A549 (cell line): Measurements from ENCODE around the gene ROBO3. TPM values are rescaled to one million over a fixed set of nuclear protein-coding genes. Genes with fewer than 3 reads are reported as not detected.

Source experiments
- ATAC-seq, 2 experiments: fragments of 200-7000 bp in 1 of 2; fragments of >200 bp in 1 of 2; cut with Nextera tagmentation in 1 of 2; cut with Tn5 transposase in 1 of 2; 3 replicates each; pipeline versions ENCODE4 v1.8.0 to v1.9.1; 2018 to 2020; ENCODE audit warnings: mild to moderate bottlenecking in 1 of 2, moderate library complexity in 1 of 2
- CTCF ChIA-PET: fragments of 300-600 bp; sonication (Branson Sonifier 250); formaldehyde crosslinking; extraction: SDS; loops from one replicate; lab custom pipeline; 2021; ENCODE audit warnings: antibody characterized with exemption, inconsistent platforms; lab: Yijun Ruan, JAX
- POLR2A ChIA-PET: fragments of 350-600 bp; formaldehyde crosslinking; extraction: SDS; loops from one replicate; lab custom pipeline; 2021; ENCODE audit warnings: antibody characterized with exemption, inconsistent platforms; lab: Yijun Ruan, JAX
- DNase-seq, 2 experiments: peaks; one replicate each; pipeline versions ENCODE4 v3.0.0 to v3.0.0-alpha.2; 2011 to 2016; ENCODE audit warnings: low read depth in 1 of 2, low spot score in 1 of 2
- FAIRE-seq: peaks from 2 replicates; lab custom pipeline; 2011; peaks lifted over from hg19 to GRCh38; lab: Jason Lieb, UNC
- H3K27ac ChIP-seq, 2 experiments: fragments of >200 bp; sonication (Bioruptor Twin); formaldehyde crosslinking; 3 replicates each; pipeline ENCODE4 v1.5.1; 2016 to 2017
- H3K4me1 ChIP-seq: fragments of >200 bp; sonication (Bioruptor Twin); formaldehyde crosslinking; 3 replicates; pipeline ENCODE4 v1.6.1; 2016
- H3K4me2 ChIP-seq: fragments of >200 bp; sonication (Bioruptor Twin); formaldehyde crosslinking; 3 replicates; pipeline ENCODE4 v1.6.1; 2016
- H3K4me3 ChIP-seq: fragments of >200 bp; sonication (Bioruptor Twin); formaldehyde crosslinking; 3 replicates; pipeline ENCODE4 v1.5.1; 2016
- H3K9me3 ChIP-seq: fragments of >200 bp; sonication (Bioruptor Twin); formaldehyde crosslinking; 3 replicates; pipeline ENCODE4 v1.6.1; 2016
- BHLHE40 ChIP-seq: IDR thresholded peaks from 2 replicates; pipeline ENCODE4 v1.6.1; 2012; ENCODE audit warnings: low read depth, low read length, inconsistent platforms
- CBX2 ChIP-seq: fragments of 200-600 bp; sonication (generic); IDR thresholded peaks from 2 replicates; pipeline ENCODE4 v1.6.1; 2016; ENCODE audit warnings: low read depth, mild to moderate bottlenecking, borderline replicate concordance
- CBX8 ChIP-seq: fragments of 200-600 bp; sonication (generic); IDR thresholded peaks from 2 replicates; pipeline ENCODE4 v1.6.1; 2016
- CHD2 ChIP-seq: fragments of 150-350 bp; IDR thresholded peaks from 2 replicates; pipeline ENCODE4 v1.6.1; 2014; ENCODE audit warnings: low read length; ENCODE audit not compliant: partially characterized antibody
- E2F6 ChIP-seq: IDR thresholded peaks from 2 replicates; pipeline ENCODE4 v1.6.1; 2012; ENCODE audit warnings: low read depth, borderline replicate concordance
- EHF ChIP-seq: fragments of 250-450 bp; sonication (Bioruptor Pico); IDR thresholded peaks from 2 replicates; pipeline ENCODE4 v1.5.0; 2020; ENCODE audit warnings: mild to moderate bottlenecking
- EHMT2 ChIP-seq: fragments of 200-600 bp; sonication (generic); IDR thresholded peaks from 2 replicates; pipeline ENCODE4 v1.6.1; 2016; ENCODE audit warnings: antibody characterized with exemption, low read depth, mild to moderate bottlenecking, moderate library complexity
- ELK1 ChIP-seq: fragments of 150-350 bp; IDR thresholded peaks from 2 replicates; pipeline ENCODE4 v1.6.1; 2014; ENCODE audit warnings: low read depth, mild to moderate bottlenecking, low read length
- EP300 ChIP-seq, 2 experiments: fragments of >200 bp; sonication (Bioruptor Twin); formaldehyde crosslinking; IDR thresholded peaks; 2 replicates in 1 of 2; 3 replicates in 1 of 2; pipeline ENCODE4 v1.6.1; 2016 to 2017
- ESRRA ChIP-seq: fragments of 150-350 bp; IDR thresholded peaks from 2 replicates; pipeline ENCODE4 v1.6.1; 2014; ENCODE audit warnings: mild to moderate bottlenecking, low read length, borderline replicate concordance
- FOSB ChIP-seq: fragments of 250-450 bp; sonication (Bioruptor Pico); IDR thresholded peaks from 2 replicates; pipeline ENCODE4 v1.5.0; 2020; ENCODE audit warnings: mild to moderate bottlenecking, moderate library complexity
- HES2 ChIP-seq: fragments of >200 bp; sonication (Bioruptor Twin); formaldehyde crosslinking; IDR thresholded peaks from 2 replicates; pipeline ENCODE4 v1.6.1; 2016
- HMGXB4 ChIP-seq: fragments of 250-450 bp; sonication (Bioruptor Pico); IDR thresholded peaks from 2 replicates; pipeline ENCODE4 v1.5.0; 2021; ENCODE audit warnings: mild to moderate bottlenecking, moderate library complexity, borderline replicate concordance
- HOXB13 ChIP-seq: fragments of 250-450 bp; sonication (Bioruptor Pico); IDR thresholded peaks from 2 replicates; pipeline ENCODE4 v1.5.0; 2020; ENCODE audit warnings: low read depth, mild to moderate bottlenecking, moderate library complexity
- JUN ChIP-seq, 2 experiments: fragments of >200 bp; sonication (Bioruptor Twin); formaldehyde crosslinking; IDR thresholded peaks; 2 replicates in 1 of 2; 3 replicates in 1 of 2; pipeline ENCODE4 v1.6.1; 2016 to 2017
- KDM1A ChIP-seq: fragments of 200-600 bp; sonication (generic); IDR thresholded peaks from 2 replicates; pipeline ENCODE4 v1.6.1; 2016; ENCODE audit warnings: low read depth, mild to moderate bottlenecking
- MAZ ChIP-seq: fragments of 150-350 bp; IDR thresholded peaks from 2 replicates; pipeline ENCODE4 v1.6.1; 2014; ENCODE audit warnings: antibody characterized with exemption, low read depth, low read length, borderline replicate concordance
- NPAS2 ChIP-seq: fragments of 250-450 bp; sonication (Bioruptor Pico); IDR thresholded peaks from 2 replicates; pipeline ENCODE4 v1.8.0; 2022; ENCODE audit warnings: mild to moderate bottlenecking, moderate library complexity, borderline replicate concordance
- NR3C1 ChIP-seq: fragments of >200 bp; sonication (Bioruptor Twin); formaldehyde crosslinking; IDR thresholded peaks from 3 replicates; pipeline ENCODE4 v1.6.1; 2017
- POLR2A ChIP-seq: IDR thresholded peaks from 2 replicates; pipeline ENCODE4 v1.6.1; 2012; ENCODE audit warnings: mild to moderate bottlenecking, low read length
- POLR2AphosphoS2 ChIP-seq: conservative IDR thresholded peaks from 2 replicates; pipeline ENCODE4 v1.6.1; 2012; ENCODE audit warnings: low read length, improper control_type of control experiment, inconsistent platforms
- RAD21 ChIP-seq, 2 experiments: fragments of >200 bp in 1 of 2; sonication (Bioruptor Twin) in 1 of 2; formaldehyde crosslinking in 1 of 2; IDR thresholded peaks in 1 of 2; conservative IDR thresholded peaks in 1 of 2; 2 replicates in 1 of 2; 3 replicates in 1 of 2; pipeline ENCODE4 v1.6.1; 2012 to 2018; ENCODE audit warnings: inconsistent platforms in 1 of 2
- RCOR1 ChIP-seq: fragments of 150-350 bp; IDR thresholded peaks from 2 replicates; pipeline ENCODE4 v1.6.1; 2014; ENCODE audit warnings: antibody characterized with exemption, low read length, low read depth
- TFCP2L1 ChIP-seq: fragments of 250-450 bp; sonication (Bioruptor Pico); IDR thresholded peaks from 2 replicates; pipeline ENCODE4 v1.5.0; 2021; ENCODE audit warnings: mild to moderate bottlenecking
- TP53 ChIP-seq: fragments of 250-450 bp; sonication (Bioruptor Pico); IDR thresholded peaks from 2 replicates; pipeline ENCODE4 v1.5.0; 2021; ENCODE audit warnings: mild to moderate bottlenecking, moderate library complexity
- ZSCAN20 ChIP-seq: fragments of 250-450 bp; sonication (Bioruptor Pico); IDR thresholded peaks from 2 replicates; pipeline ENCODE4 v1.8.0; 2022; ENCODE audit warnings: mild to moderate bottlenecking, moderate library complexity
- WGBS: methylation state at CpG from one replicate; pipeline ENCODE4 v1.1.6; 2017; ENCODE audit errors: missing lambda C conversion rate; 5-methylcytosine and 5-hydroxymethylcytosine counted together
- polyA plus RNA-seq, 4 experiments: library from polyadenylated mRNA; depleted of rRNA in 3 of 4; stranded (reverse); fragments of >200 nt; fragmentation: RNase III in 1 of 4; extraction: RNeasy Plus Mini Kit Qiagen cat#74134 plus additional on column Dnase treatment in 1 of 4; gene quantifications; 2 replicates in 3 of 4; 3 replicates in 1 of 4; pipeline ENCODE4 v1.2.3, GENCODE V29; 2011 to 2017

Gene ROBO3
- polyA plus RNA-seq, 2 of the 4 experiments (the other 2 are of a cell fraction) = 2.1 to 2.8 TPM

GRCh38 chr11:124890683-124891372, 25.6 kb downstream of the ROBO3 start:
- Histone ChIP-seq H3K4me3 (no peak overlapping the region), H3K27ac (no peak overlapping the region), H3K4me1 (no peaks in the 10 kb centered on the region), H3K9me3 (no peaks in the 10 kb centered on the region), H3K4me2 (no peak overlapping the region)
- ChIA-PET POLR2A (interaction anchor here (1.8 to 3.4 kb wide), 2 partner anchors 14 kb away, joined by 5 to 10 read pairs; no protein-coding TSS in a partner anchor), CTCF (interaction anchor here (0.8 to 1.9 kb wide), 6 partner anchors 10 to 149 kb away, joined by 3 to 9 read pairs (median 4); no protein-coding TSS in a partner anchor)
- DNase-seq (no peak), FAIRE-seq (no peak), ATAC-seq (no peak)
- no peak for TF ChIP-seq POLR2A
- no peak for TF ChIP-seq RAD21 (conservative IDR thresholded peaks at IDR 0.05 in 1 of 2, IDR thresholded peaks at IDR 0.05 in 1 of 2)
- no peak for TF ChIP-seq HOXB13 (CRISPR knock-in tag)
- no peak for TF ChIP-seq HMGXB4 (CRISPR knock-in tag)
- no peak for TF ChIP-seq NPAS2 (CRISPR knock-in tag)
- TF ChIP-seq ESRRA = no peak
- no peak for TF ChIP-seq JUN (IDR thresholded peaks at IDR 0.05)
- no peak for TF ChIP-seq TFCP2L1 (CRISPR knock-in tag)
- TF ChIP-seq EHF (CRISPR knock-in tag) = no peak
- no peak for TF ChIP-seq CBX8
- TF ChIP-seq KDM1A = no peak
- TF ChIP-seq HES2 = no peak
- no peak for TF ChIP-seq RCOR1
- TF ChIP-seq EHMT2 = no peak
- no peak for TF ChIP-seq BHLHE40
- no peak for TF ChIP-seq CHD2
- TF ChIP-seq CBX2 = no peak
- WGBS = 48% methylated on average over 9 of the region's 9 CpGs

GRCh38 chr11:124891373-124891861, 26.2 kb downstream of the ROBO3 start:
- Histone ChIP-seq H3K4me3 (no peak overlapping the region), H3K4me1 (no peaks in the 10 kb centered on the region), H3K9me3 (no peaks in the 10 kb centered on the region), H3K4me2 (no peak overlapping the region)
- 57% methylated on average over 9 of the region's 12 CpGs for WGBS
- no peak for DNase-seq
- ChIA-PET POLR2A (interaction anchor here (3.4 kb wide), 1 partner anchor 15 kb away, joined by 10 read pairs; no protein-coding TSS in a partner anchor), CTCF (interaction anchor here (0.8 to 1.9 kb wide), 7 partner anchors 9 to 150 kb away, joined by 3 to 9 read pairs (median 4); partner anchors contain the start of gene HEPACAM)
- FAIRE-seq = no peak
- ATAC-seq = peak in 1 of 2 experiments; percentile 41; a peak in 2 of 6 replicates
- no peak for TF ChIP-seq FOSB (CRISPR knock-in tag)
- no peak for TF ChIP-seq TP53
- TF ChIP-seq NR3C1 = no peak
- TF ChIP-seq, all 56 proteins: peak for 0
- no peak overlapping the region for H3K27ac ChIP-seq

GRCh38 chr11:124892146-124892545, 26.9 kb downstream of the ROBO3 start:
- ChIA-PET POLR2A (interaction anchor here (3.4 kb wide), 1 partner anchor 16 kb away, joined by 10 read pairs; no protein-coding TSS in a partner anchor), CTCF (interaction anchor here (0.9 to 1.8 kb wide), 3 partner anchors 16 to 45 kb away, joined by 3 to 7 read pairs (median 4); partner anchors contain the start of gene HEPACAM)
- WGBS = 60% methylated on average over 2 of the region's 2 CpGs
- no peak for DNase-seq
- no peak for ATAC-seq
- H3K27ac ChIP-seq = no peak overlapping the region
- H3K4me3 ChIP-seq = no peak overlapping the region
- H3K9me3 ChIP-seq = no peaks in the 10 kb centered on the region
- FAIRE-seq = no peak
- H3K4me2 ChIP-seq = no peak overlapping the region
- H3K4me1 ChIP-seq = no peaks in the 10 kb centered on the region
- TF ChIP-seq RAD21 (conservative IDR thresholded peaks at IDR 0.05 in 1 of 2, IDR thresholded peaks at IDR 0.05 in 1 of 2) = no peak
- no peak for TF ChIP-seq MAZ
- TF ChIP-seq FOSB (CRISPR knock-in tag) = no peak
- no peak for TF ChIP-seq ELK1
- TF ChIP-seq ZSCAN20 = no peak
- TF ChIP-seq HES2 = no peak
- no peak for TF ChIP-seq EP300 (IDR thresholded peaks at IDR 0.05)
- TF ChIP-seq POLR2AphosphoS2 = no peak
- TF ChIP-seq E2F6 = no peak
- no peak for TF ChIP-seq EHMT2
- no peak for TF ChIP-seq HMGXB4 (CRISPR knock-in tag)
